Airway epithelial cell (primary cell): Measurements from ENCODE around the gene PCP4L1. TPM values are rescaled to one million over a fixed set of nuclear protein-coding genes. Genes with fewer than 3 reads are reported as not detected.

Source experiments
- total RNA-seq: library from RNA; depleted of rRNA; stranded (reverse); fragments of >200 nt; gene quantifications from 2 replicates; pipeline ENCODE4 v1.2.3, GENCODE V29; 2015

Gene PCP4L1
- 1.3 and 1.9 TPM in 2 replicates for total RNA-seq

DNA sequence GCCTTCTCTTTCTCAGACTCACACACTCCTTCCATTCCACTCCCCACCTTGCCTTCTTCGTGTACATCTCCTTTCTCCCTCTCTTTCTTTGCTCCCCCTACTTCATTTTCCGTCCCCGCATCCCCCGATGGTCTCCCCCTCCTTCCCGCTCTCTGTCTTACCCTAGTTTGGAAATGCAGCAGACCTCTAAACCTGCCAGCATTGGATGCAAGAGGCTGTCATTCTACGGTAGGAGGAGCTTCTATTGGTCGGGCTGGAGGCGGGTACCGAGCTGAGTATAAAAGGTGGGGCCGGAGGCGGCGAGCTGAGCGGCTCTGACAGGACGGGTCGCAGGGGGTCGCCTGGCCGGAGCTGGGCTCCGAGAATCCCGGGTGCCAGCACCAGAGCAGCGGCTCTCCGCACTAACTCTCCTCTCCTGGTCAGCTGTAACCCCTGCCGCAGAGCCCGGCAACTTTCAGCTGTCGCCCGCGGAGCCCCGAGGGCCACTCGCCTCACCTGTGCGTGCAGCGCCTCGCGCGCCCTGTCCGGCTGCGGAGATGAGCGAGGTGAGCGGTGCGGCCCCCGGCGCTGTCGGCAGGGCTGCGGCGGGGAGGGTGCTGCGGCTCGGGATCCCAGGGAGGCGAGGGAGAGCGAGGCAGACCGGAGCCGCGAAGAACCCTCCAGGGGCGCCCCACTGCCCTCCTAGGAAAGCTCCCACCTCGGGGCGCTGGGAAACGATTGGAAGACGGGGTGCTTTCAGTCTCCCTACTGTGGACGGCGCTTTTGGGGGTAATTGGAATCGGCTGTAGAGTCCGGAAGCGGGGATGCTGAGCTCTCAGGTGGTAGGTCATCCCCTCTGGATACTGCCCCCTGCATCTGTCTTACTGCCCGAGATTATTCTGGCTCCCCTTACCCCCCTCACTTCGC, at the start of gene PCP4L1:
Gene PCP4L1 (plus strand): TSS at position 307 of the 906 bp plus-strand sequence. CDS start 230 bp downstream, at position 537.

DNA sequence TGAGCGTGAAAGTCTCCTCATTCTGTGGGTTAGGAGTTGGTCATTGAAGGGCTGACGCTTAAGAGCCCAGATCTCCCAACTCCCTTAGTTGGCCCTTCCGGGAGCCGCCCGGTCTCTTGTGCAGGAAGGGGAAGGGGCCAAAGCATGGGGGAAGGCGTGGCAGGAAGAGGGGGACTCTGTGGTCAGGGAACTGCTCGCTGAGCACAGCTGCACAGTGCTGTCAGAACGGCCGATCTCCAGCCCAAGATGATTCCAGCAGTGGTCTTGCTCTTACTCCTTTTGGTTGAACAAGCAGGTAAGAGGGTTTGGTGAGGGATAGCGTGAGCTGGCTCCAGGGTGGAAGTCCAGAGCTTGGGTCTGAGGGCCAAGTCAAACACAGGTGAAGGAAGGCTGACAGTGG, 43.5 kb upstream of the PCP4L1 start, which contains the start of gene FCER1G:
Gene FCER1G (plus strand): TSS at position 220 of the 400 bp plus-strand sequence. CDS start 27 bp downstream, at position 247.

DNA sequence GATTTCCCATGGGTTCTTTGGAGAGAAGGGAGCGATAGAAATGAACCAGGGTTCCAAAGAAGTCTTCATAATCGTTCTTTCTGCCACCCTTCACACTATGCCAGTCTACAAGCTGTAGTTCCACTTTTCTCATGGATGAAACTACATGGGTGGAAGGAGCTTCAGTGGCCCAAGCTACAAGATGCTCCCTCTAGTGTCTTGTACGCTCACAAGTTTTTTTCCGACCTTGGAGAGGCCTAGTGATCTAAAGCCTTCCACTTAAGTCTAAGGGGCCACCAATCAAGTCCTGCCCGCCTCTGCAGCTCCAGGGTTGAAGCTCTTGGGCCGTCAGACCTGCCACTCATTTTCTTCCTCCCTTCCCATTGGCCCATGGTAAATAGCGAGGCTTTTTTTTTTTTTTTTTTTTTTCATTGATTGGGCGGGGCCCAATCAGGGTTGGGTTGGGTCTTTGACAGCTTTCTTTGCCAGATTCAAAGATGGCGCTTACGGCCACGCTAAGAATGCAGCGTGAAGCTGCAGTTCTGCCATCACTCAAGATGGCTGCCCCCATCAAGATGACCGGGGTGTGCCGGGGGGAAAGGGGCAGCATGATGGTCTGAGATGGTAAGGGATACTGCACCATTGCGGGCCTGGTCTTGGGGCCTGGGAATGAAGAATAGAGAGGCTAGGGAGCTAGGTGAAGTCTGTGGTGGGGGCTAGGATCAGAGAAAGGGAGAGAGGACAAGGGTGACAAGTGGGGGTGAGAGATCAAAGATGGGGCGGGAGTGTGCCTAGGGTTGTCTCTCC, 32.8 kb upstream of the PCP4L1 start, which contains the start of gene TOMM40L:
Gene TOMM40L (plus strand): TSS at position 527 of the 786 bp plus-strand sequence. CDS start 430 bp downstream, outside the sequence.

GRCh38 chr1:161238039-161238473, 20.5 kb upstream of the PCP4L1 start, which contains the start of gene NR1I3:
Gene NR1I3, minus strand, starts transcription at chr1:161238203. Its CDS starts 1,638 bp downstream, at chr1:161236565.

DNA sequence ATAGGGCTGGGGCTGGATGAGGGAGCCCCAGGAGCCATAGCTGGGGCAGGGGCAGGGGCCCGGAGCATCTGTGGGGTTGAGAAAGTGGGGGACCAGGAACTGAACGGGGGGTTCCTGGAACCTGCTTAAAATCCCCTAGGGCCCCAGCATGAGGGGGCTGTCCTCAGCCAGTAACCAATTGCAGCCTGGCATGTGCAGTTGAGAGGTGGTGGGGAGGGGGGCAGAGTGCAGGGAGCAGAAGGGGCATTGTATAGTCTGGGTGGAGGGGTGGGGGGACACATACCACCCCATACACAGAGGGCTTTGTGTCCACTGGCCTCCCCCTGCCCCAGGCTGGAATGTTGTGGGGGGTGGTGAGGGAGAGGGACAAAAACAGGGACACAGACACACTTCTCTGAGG, 51.3 kb downstream of the PCP4L1 start, which contains the start of gene MPZ:
Gene MPZ (minus strand): TSS at position 101 of the 400 bp plus-strand sequence. CDS start 63 bp downstream, at position 38.

GRCh38 chr1:161314201-161314981, 55.8 kb downstream of the PCP4L1 start, which contains the start of gene SDHC:
Gene SDHC, plus strand, starts transcription at chr1:161314381. Its CDS starts 25 bp downstream, at chr1:161314406.

Other genes with a start within 250 kb of the PCP4L1 start
- gene F11R, start 237.6 kb upstream of the PCP4L1 start, total RNA-seq, result 117 and 131 TPM in 2 replicates
- gene TSTD1, start 219.8 kb upstream of the PCP4L1 start, total RNA-seq, result 110 and 112 TPM in 2 replicates
- gene USF1, start 212.8 kb upstream of the PCP4L1 start, total RNA-seq, result 39.4 and 40.9 TPM in 2 replicates
- gene ARHGAP30, start 188.9 kb upstream of the PCP4L1 start, total RNA-seq, result 0.19 and 0.28 TPM in 2 replicates
- 43.1 and 50.0 TPM in 2 replicates for gene NECTIN4, start 169.2 kb upstream of the PCP4L1 start, total RNA-seq
- 3.3 and 6.5 TPM in 2 replicates for gene KLHDC9, start 160.4 kb upstream of the PCP4L1 start, total RNA-seq
- 76.4 and 100 TPM in 2 replicates for gene PFDN2, start 140.7 kb upstream of the PCP4L1 start, total RNA-seq
- gene NIT1, start 140.6 kb upstream of the PCP4L1 start, total RNA-seq, result 32.2 and 35.6 TPM in 2 replicates
- 14.2 and 23.0 TPM in 2 replicates for gene DEDD, start 126.1 kb upstream of the PCP4L1 start, total RNA-seq
- 43.8 and 68.1 TPM in 2 replicates for gene UFC1, start 104.8 kb upstream of the PCP4L1 start, total RNA-seq
- gene USP21, start 99.2 kb upstream of the PCP4L1 start, total RNA-seq, result 10.2 and 11.5 TPM in 2 replicates
- 12.6 and 14.7 TPM in 2 replicates for gene PPOX, start 92.3 kb upstream of the PCP4L1 start, total RNA-seq
- gene B4GALT3, start 81.2 kb upstream of the PCP4L1 start, total RNA-seq, result 31.2 and 35.7 TPM in 2 replicates
- 0.05 and 0.07 TPM in 2 replicates for gene ADAMTS4, start 59.7 kb upstream of the PCP4L1 start, total RNA-seq
- gene NDUFS2, start 56.4 kb upstream of the PCP4L1 start, total RNA-seq, result 87.7 and 96.5 TPM in 2 replicates
- 0.42 TPM in 1 of 2 replicates, not detected in the other for gene FCER1G, start 43.5 kb upstream of the PCP4L1 start, total RNA-seq
- not detected in 2 replicates for gene APOA2, start 35.1 kb upstream of the PCP4L1 start, total RNA-seq
- 11.2 and 14.1 TPM in 2 replicates for gene TOMM40L, start 32.7 kb upstream of the PCP4L1 start, total RNA-seq
- not detected in 2 replicates for gene NR1I3, start 20.5 kb upstream of the PCP4L1 start, total RNA-seq
- gene MPZ, start 51.2 kb downstream of the PCP4L1 start, total RNA-seq, result 1.2 and 2.2 TPM in 2 replicates
- gene SDHC, start 55.6 kb downstream of the PCP4L1 start, total RNA-seq, result 45.1 and 53.2 TPM in 2 replicates
- not detected in 2 replicates for gene CFAP126, start 109.1 kb downstream of the PCP4L1 start, total RNA-seq
- gene FCGR2A, start 246.7 kb downstream of the PCP4L1 start, total RNA-seq, result 0.35 TPM in 1 of 2 replicates, not detected in the other